Activated B cell treated with CpG ODN at 0.5 μM for 24 hours (primary cell): ENCODE measurements around the gene LARP4B. TPM values are rescaled to one million over a fixed set of nuclear protein-coding genes. Genes with fewer than 3 reads are reported as not detected.

Experiments used
- ATAC-seq: fragments of 200-7000 bp; cut with Tn5 transposase; one replicate; pipeline ENCODE4 v1.10.0; 2021; ENCODE audit warnings: low read depth, mild to moderate bottlenecking, moderate library complexity
- CTCF ChIA-PET: fragments of 350-600 bp; sonication (Branson Sonifier 250); formaldehyde crosslinking; loops from one replicate; lab custom pipeline; 2021; ENCODE audit warnings: antibody characterized with exemption; lab: Charles Lee
- POLR2A ChIA-PET: fragments of 350-600 bp; sonication (Branson Sonifier 250); formaldehyde crosslinking; loops from one replicate; lab custom pipeline; 2021; ENCODE audit warnings: antibody characterized with exemption; lab: Charles Lee
- DNase-seq: peaks from one replicate; pipeline ENCODE4 v3.0.0; 2022
- H3K27ac Mint-ChIP-seq: one replicate; pipeline ENCODE4 v1.8.0; 2020; ENCODE audit warnings: mixed read lengths
- H3K27me3 Mint-ChIP-seq: one replicate; pipeline ENCODE4 v1.8.0; 2021; ENCODE audit warnings: mixed read lengths
- H3K36me3 Mint-ChIP-seq: one replicate; pipeline ENCODE4 v1.8.0; 2021; ENCODE audit warnings: low read depth, mixed read lengths
- H3K4me1 Mint-ChIP-seq: one replicate; pipeline ENCODE4 v1.8.0; 2021; ENCODE audit warnings: mixed read lengths
- H3K4me3 Mint-ChIP-seq: one replicate; pipeline ENCODE4 v1.8.0; 2020; ENCODE audit warnings: mild to moderate bottlenecking, mixed read lengths
- H3K9me3 Mint-ChIP-seq: one replicate; pipeline ENCODE4 v1.8.0; 2020; ENCODE audit warnings: mixed read lengths
- CTCF ChIP-seq: fragments of 200-600 bp; IDR thresholded peaks from one replicate; pipeline ENCODE4 v1.8.0; 2022; ENCODE audit warnings: antibody characterized with exemption, mild to moderate bottlenecking
- intact Hi-C: fragments of 100-400 bp; cut with micrococcal nuclease; formaldehyde crosslinking; loops from one replicate; pipeline ENCODE4 v1.15.1; 2024
- total RNA-seq: library from RNA; stranded (reverse); gene quantifications from 2 replicates; pipeline ENCODE4 v1.2.3, GENCODE V29; 2022

LARP4B gene
- total RNA-seq, 1 donor from 2014 or later, result 103 TPM

- H3K9me3 Mint-ChIP-seq, result no peaks in the 10 kb centered on the region
- H3K4me3 Mint-ChIP-seq, result no peak overlapping the region
- peaks cover 16% of the 10 kb centered on the region for H3K27me3 Mint-ChIP-seq
- intact Hi-C loops, result no loop called here
- H3K4me1 Mint-ChIP-seq, result no peaks in the 10 kb centered on the region
- DNase-seq (no peak), ATAC-seq (no peak)
- no peak overlapping the region for H3K27ac Mint-ChIP-seq
- no peaks in the 10 kb centered on the region for H3K36me3 Mint-ChIP-seq
- CTCF ChIA-PET, result no interaction called here
- no peak for TF ChIP-seq CTCF
- POLR2A ChIA-PET, result no interaction called here
These were observed 26.6 kb upstream of the LARP4B start for GRCh38 chr10:958106-958505.

GRCh38 chr10:955820-956217 is 24.3 kb upstream of the LARP4B start:
- H3K27ac Mint-ChIP-seq, result no peak overlapping the region
- POLR2A ChIA-PET, result no interaction called here
- H3K36me3 Mint-ChIP-seq, result no peaks in the 10 kb centered on the region
- CTCF ChIA-PET, result no interaction called here
- no peak for ATAC-seq
- DNase-seq, result no peak
- no peaks in the 10 kb centered on the region for H3K9me3 Mint-ChIP-seq
- H3K27me3 Mint-ChIP-seq, result peaks cover 16% of the 10 kb centered on the region
- intact Hi-C loops, result no loop called here
- H3K4me1 Mint-ChIP-seq, result no peaks in the 10 kb centered on the region
- no peak for TF ChIP-seq CTCF
- H3K4me3 Mint-ChIP-seq, result no peak overlapping the region

GRCh38 chr10:955127-955819 is 23.8 kb upstream of the LARP4B start:
- intact Hi-C loops, result no loop called here
- Mint-ChIP-seq H3K27ac (no peak overlapping the region), H3K4me1 (no peaks in the 10 kb centered on the region), H3K4me3 (no peak overlapping the region), H3K9me3 (no peaks in the 10 kb centered on the region), H3K27me3 (peaks cover 16% of the 10 kb centered on the region), H3K36me3 (no peaks in the 10 kb centered on the region)
- ChIA-PET CTCF (no interaction called here), POLR2A (no interaction called here)
- no peak for TF ChIP-seq CTCF
- DNase-seq, result no peak
- no peak for ATAC-seq

GRCh38 chr10:954396-954795 is 22.9 kb upstream of the LARP4B start:
- H3K27ac Mint-ChIP-seq, result no peak overlapping the region
- TF ChIP-seq CTCF, result no peak
- POLR2A ChIA-PET, result no interaction called here
- CTCF ChIA-PET, result no interaction called here
- H3K4me3 Mint-ChIP-seq, result no peak overlapping the region
- no peak for ATAC-seq
- H3K4me1 Mint-ChIP-seq, result peaks cover 3% of the 10 kb centered on the region
- H3K36me3 Mint-ChIP-seq, result no peaks in the 10 kb centered on the region
- H3K9me3 Mint-ChIP-seq, result no peaks in the 10 kb centered on the region
- DNase-seq, result no peak
- intact Hi-C loops, result no loop called here
- peaks cover 11% of the 10 kb centered on the region for H3K27me3 Mint-ChIP-seq

GRCh38 chr10:953836-954235 is 22.3 kb upstream of the LARP4B start:
- DNase-seq (no peak), ATAC-seq (no peak)
- ChIA-PET CTCF (no interaction called here), POLR2A (no interaction called here)
- Mint-ChIP-seq H3K36me3 (no peaks in the 10 kb centered on the region), H3K27ac (no peak overlapping the region), H3K4me3 (no peak overlapping the region), H3K4me1 (peaks cover 5% of the 10 kb centered on the region), H3K9me3 (no peaks in the 10 kb centered on the region), H3K27me3 (peaks cover 8% of the 10 kb centered on the region)
- no peak for TF ChIP-seq CTCF
- intact Hi-C loops, result no loop called here
